Transverse colon (tissue), 4 donors: ENCODE measurements around the gene ALDH18A1.
"Not testable (repeated sequence)": the region's sequence is repeated elsewhere in the genome, so short reads cannot be mapped to it uniquely, and the experiment has no call there.

Experiments
- POLR2AphosphoS5 ChIP-seq, 3 donors: sonication (generic); formaldehyde crosslinking; IDR thresholded peaks; one replicate each; pipeline ENCODE4 v1.6.1; 2016; ENCODE audit warnings: antibody characterized with exemption in 3 of 3
- TF ChIP-seq, protein P1 (sequence below), 5 experiments: fragments of 200-600 bp in 3 of 5; fragments of 450-650 bp in 2 of 5; sonication (generic) in 3 of 5; IDR thresholded peaks; 1 replicate in 2 of 5; 2 replicates in 3 of 5; pipeline ENCODE4 v1.5.1; 2016 to 2017; ENCODE audit warnings: antibody characterized with exemption in 5 of 5, inconsistent platforms in 3 of 5, mild to moderate bottlenecking in 2 of 5, moderate library complexity in 1 of 5

DNA sequence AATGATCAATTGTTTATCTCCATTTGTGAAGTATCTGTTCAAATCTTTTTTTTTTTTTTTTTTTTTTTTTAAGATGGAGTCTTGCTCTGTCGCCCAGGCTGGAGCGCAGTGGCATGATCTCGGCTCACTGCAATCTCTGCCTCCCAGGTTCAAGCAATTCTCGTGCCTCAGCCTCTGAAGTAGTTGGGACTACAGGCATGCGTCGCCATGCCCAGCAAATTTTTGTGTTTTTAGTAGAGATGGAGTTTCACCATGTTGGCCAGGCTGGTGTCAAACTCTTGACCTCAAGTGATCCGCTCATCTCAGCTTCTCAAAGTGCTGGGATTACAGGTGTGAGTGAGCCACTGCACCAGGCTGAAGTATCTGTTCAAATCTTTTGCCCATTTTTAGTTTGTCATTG lies 16.1 kb upstream of the ALDH18A1 start:
- TF ChIP-seq POLR2AphosphoS5 (IDR thresholded peaks at IDR 0.05): not testable (repeated sequence)
- TF ChIP-seq, protein P1, sequence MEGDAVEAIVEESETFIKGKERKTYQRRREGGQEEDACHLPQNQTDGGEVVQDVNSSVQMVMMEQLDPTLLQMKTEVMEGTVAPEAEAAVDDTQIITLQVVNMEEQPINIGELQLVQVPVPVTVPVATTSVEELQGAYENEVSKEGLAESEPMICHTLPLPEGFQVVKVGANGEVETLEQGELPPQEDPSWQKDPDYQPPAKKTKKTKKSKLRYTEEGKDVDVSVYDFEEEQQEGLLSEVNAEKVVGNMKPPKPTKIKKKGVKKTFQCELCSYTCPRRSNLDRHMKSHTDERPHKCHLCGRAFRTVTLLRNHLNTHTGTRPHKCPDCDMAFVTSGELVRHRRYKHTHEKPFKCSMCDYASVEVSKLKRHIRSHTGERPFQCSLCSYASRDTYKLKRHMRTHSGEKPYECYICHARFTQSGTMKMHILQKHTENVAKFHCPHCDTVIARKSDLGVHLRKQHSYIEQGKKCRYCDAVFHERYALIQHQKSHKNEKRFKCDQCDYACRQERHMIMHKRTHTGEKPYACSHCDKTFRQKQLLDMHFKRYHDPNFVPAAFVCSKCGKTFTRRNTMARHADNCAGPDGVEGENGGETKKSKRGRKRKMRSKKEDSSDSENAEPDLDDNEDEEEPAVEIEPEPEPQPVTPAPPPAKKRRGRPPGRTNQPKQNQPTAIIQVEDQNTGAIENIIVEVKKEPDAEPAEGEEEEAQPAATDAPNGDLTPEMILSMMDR (IDR thresholded peaks at IDR 0.05): not testable (repeated sequence)
